ENCODE results near the gene DDX27.

GRCh38 chr20:49179368-49180277, 39.6 kb upstream of the DDX27 start:
- TF ChIP-seq POLR2A (IDR thresholded peaks at IDR 0.05) (no peak), CTCF (IDR thresholded peaks at IDR 0.05) (no peak)

Data from esophagus squamous epithelium (tissue), 4 donors.